Esophagus mucosa (tissue), 1 donor: ENCODE results near the gene CTRB1. TPM values are rescaled to one million over a fixed set of nuclear protein-coding genes. Genes with fewer than 3 reads are reported as not detected.
"Not testable (repeated sequence)": the region's sequence is repeated elsewhere in the genome, so short reads cannot be mapped to it uniquely, and the experiment has no call there.

Experiments
- ATAC-seq: fragments of 200-7000 bp; cut with Tn5 transposase; one replicate; pipeline ENCODE4 v1.9.1; 2020
- total RNA-seq: library from RNA; stranded (reverse); gene quantifications from one replicate; pipeline ENCODE4 v1.2.4, GENCODE V29; 2023
- donor health status: DM: yes; HTN: yes; CAD: no.

Gene CTRB1
- total RNA-seq, 1 donor from 2014 or later = 0.44 TPM

GRCh38 chr16:75226550-75227360, 8.0 kb downstream of the CTRB1 start:
- peak; percentile 2 for ATAC-seq

- no peak for ATAC-seq
These were observed 8.8 kb downstream of the CTRB1 start for GRCh38 chr16:75227361-75228142.

- ATAC-seq = no peak
These were observed 9.6 kb downstream of the CTRB1 start for GRCh38 chr16:75228143-75228976.

- ATAC-seq = no peak
These were observed 10.6 kb downstream of the CTRB1 start for GRCh38 chr16:75229172-75230031.

GRCh38 chr16:75230471-75231110, 11.8 kb downstream of the CTRB1 start:
- no peak for ATAC-seq

- ATAC-seq = no peak
These were observed 12.8 kb downstream of the CTRB1 start for GRCh38 chr16:75231570-75231969.

- ATAC-seq = no peak
These were observed 14.8 kb downstream of the CTRB1 start for GRCh38 chr16:75233611-75233938.

GRCh38 chr16:75234856-75235696, 16.3 kb downstream of the CTRB1 start:
- ATAC-seq = no peak

GRCh38 chr16:75235721-75236193, 17.0 kb downstream of the CTRB1 start:
- no peak for ATAC-seq

- ATAC-seq = no peak
These were observed 17.4 kb downstream of the CTRB1 start for GRCh38 chr16:75236232-75236631.

- ATAC-seq = no peak
These were observed 18.1 kb downstream of the CTRB1 start for GRCh38 chr16:75236736-75237397.

- no peak for ATAC-seq
These were observed 18.8 kb downstream of the CTRB1 start for GRCh38 chr16:75237398-75238131.

GRCh38 chr16:75238132-75238852, 19.5 kb downstream of the CTRB1 start:
- no peak for ATAC-seq

GRCh38 chr16:75238853-75239541, 20.2 kb downstream of the CTRB1 start:
- ATAC-seq = no peak

- no peak for ATAC-seq
These were observed 20.8 kb downstream of the CTRB1 start for GRCh38 chr16:75239542-75240122.

GRCh38 chr16:75240633-75241032, 21.8 kb downstream of the CTRB1 start:
- not testable (repeated sequence) for ATAC-seq

- ATAC-seq = no peak
These were observed 22.6 kb downstream of the CTRB1 start for GRCh38 chr16:75241412-75241811.
